Stimulated activated CD8-positive, alpha-beta memory T cell treated with anti-CD3 and anti-CD28 coated beads, Interleukin-12 subunit alpha, Interleukin-12 subunit beta, amount 100 ng/mL, for 1 hour (primary cell): ENCODE measurements around the gene INO80B.
"Not testable (repeated sequence)": the region's sequence is repeated elsewhere in the genome, so short reads cannot be mapped to it uniquely, and the experiment has no call there.

Experiments
- DNase-seq: peaks from one replicate; pipeline ENCODE4 v3.0.0-alpha.2; 2020; ENCODE audit warnings: low read depth

Gene INO80B

GRCh38 chr2:74426181-74426758 is 28.6 kb upstream of the INO80B start:
- DNase-seq: no peak

GRCh38 chr2:74427551-74427950 is 27.3 kb upstream of the INO80B start:
- no peak for DNase-seq

- no peak for DNase-seq
Measured at GRCh38 chr2:74428675-74429074, 26.2 kb upstream of the INO80B start.

- DNase-seq: no peak
Measured at GRCh38 chr2:74429487-74430451, 25.1 kb upstream of the INO80B start.

- DNase-seq: no peak
Measured at GRCh38 chr2:74430502-74430901, 24.4 kb upstream of the INO80B start.

GRCh38 chr2:74436111-74436805 is 18.6 kb upstream of the INO80B start:
- no peak for DNase-seq

GRCh38 chr2:74436848-74437695 is 17.8 kb upstream of the INO80B start:
- DNase-seq: no peak

GRCh38 chr2:74438248-74438647 is 16.6 kb upstream of the INO80B start:
- no peak for DNase-seq

GRCh38 chr2:74439373-74439772 is 15.5 kb upstream of the INO80B start:
- no peak for DNase-seq

GRCh38 chr2:74439803-74440377 is 15.0 kb upstream of the INO80B start:
- no peak for DNase-seq

GRCh38 chr2:74440378-74441169 is 14.3 kb upstream of the INO80B start:
- no peak for DNase-seq

- no peak for DNase-seq
Measured at GRCh38 chr2:74441170-74441689, 13.7 kb upstream of the INO80B start.

GRCh38 chr2:74441690-74442482 is 13.0 kb upstream of the INO80B start, which contains the start of gene RTKN:
Gene RTKN (minus strand): TSS chr2:74441937. CDS start chr2:74441816, 121 bp downstream.
- no peak for DNase-seq

- not testable (repeated sequence) for DNase-seq
Measured at GRCh38 chr2:74442483-74443297, 12.2 kb upstream of the INO80B start.

- no peak for DNase-seq
Measured at GRCh38 chr2:74444498-74445318, 10.2 kb upstream of the INO80B start.

GRCh38 chr2:74447230-74447999 is 7.5 kb upstream of the INO80B start:
- no peak for DNase-seq

- DNase-seq: no peak
Measured at GRCh38 chr2:74448771-74449170, 6.1 kb upstream of the INO80B start.
